ENCODE measurements around the gene TMEM54. TPM values are rescaled to one million over a fixed set of nuclear protein-coding genes. Genes with fewer than 3 reads are reported as not detected.
A peak's percentile ranks its signal among the peaks of the same experiment; 100 is the strongest.

TMEM54 gene
- total and polyA plus RNA-seq, 2 experiments from 2014 or later = 33.7 to 60.4 TPM

GRCh38 chr1:32876341-32877210 is 24.6 kb downstream of the TMEM54 start:
- DNase-seq = peak; percentile 67
- no peaks in the 10 kb centered on the region for H3K36me3 ChIP-seq (ENCODE audit: low read depth)
- H3K79me2 ChIP-seq (ENCODE audit: insufficient read depth) = no peaks in the 10 kb centered on the region
- no peaks in the 10 kb centered on the region for H3K9me2 ChIP-seq (ENCODE audit: insufficient read depth)
- no peaks in the 10 kb centered on the region for H3K27me3 ChIP-seq (replicated peaks; ENCODE audit: insufficient read depth)
- H4K20me1 ChIP-seq (ENCODE audit: insufficient read depth) = no peaks in the 10 kb centered on the region
- H3K4me2 ChIP-seq (ENCODE audit: unreplicated experiment) = no peak overlapping the region
- H3K4me3 ChIP-seq = no peak overlapping the region
- no peak overlapping the region for H2AFZ ChIP-seq
- 32 to 36% methylated on average over 16 of the region's 16 CpGs for WGBS, 2 experiments (ENCODE audit: low coverage in 1 of 2, low lambda C conversion rate in 2 of 2, missing lambda C conversion rate in 2 of 2)
- TF ChIP-seq EZH2phosphoT487 (IDR thresholded peaks at IDR 0.05; ENCODE audit: insufficient read depth, low read depth) (no peak), EZH2 (IDR thresholded peaks at IDR 0.05; ENCODE audit: insufficient read depth, poor library complexity, severe bottlenecking) (no peak)
- no peaks in the 10 kb centered on the region; the same call in 1 of the 2 replicates for H3F3A ChIP-seq (ENCODE audit: insufficient read depth)
- H3K4me1 ChIP-seq (ENCODE audit: insufficient read depth) = no peaks in the 10 kb centered on the region
- no peak overlapping the region for H3K27ac ChIP-seq
- H3K9ac ChIP-seq = no peak overlapping the region
- in situ Hi-C loops (cut with MboI) = no loop called here
- H3K9me3 ChIP-seq (ENCODE audit: low read depth) = no peaks in the 10 kb centered on the region

GRCh38 chr1:32874860-32875752 is 26.1 kb downstream of the TMEM54 start:
- in situ Hi-C loops (cut with MboI) = no loop called here
- no peaks in the 10 kb centered on the region for H3K36me3 ChIP-seq (ENCODE audit: low read depth)
- H3K4me3 ChIP-seq = no peak overlapping the region
- no peaks in the 10 kb centered on the region for H3K79me2 ChIP-seq (ENCODE audit: insufficient read depth)
- no peaks in the 10 kb centered on the region for H4K20me1 ChIP-seq (ENCODE audit: insufficient read depth)
- H3K27ac ChIP-seq = no peak overlapping the region
- H3K4me1 ChIP-seq (ENCODE audit: insufficient read depth) = no peaks in the 10 kb centered on the region; the same call in 1 of the 2 replicates
- no peak for TF ChIP-seq EZH2phosphoT487 (IDR thresholded peaks at IDR 0.05; ENCODE audit: insufficient read depth, low read depth)
- TF ChIP-seq EZH2 (IDR thresholded peaks at IDR 0.05; ENCODE audit: insufficient read depth, poor library complexity, severe bottlenecking) = no peak
- 77 to 79% methylated on average over 5 of the region's 5 CpGs for WGBS, 2 experiments (ENCODE audit: low coverage in 1 of 2, low lambda C conversion rate in 2 of 2, missing lambda C conversion rate in 2 of 2)
- DNase-seq = no peak
- no peaks in the 10 kb centered on the region for H3K27me3 ChIP-seq (replicated peaks; ENCODE audit: insufficient read depth)
- no peak overlapping the region for H3K9ac ChIP-seq
- H3K4me2 ChIP-seq (ENCODE audit: unreplicated experiment) = no peak overlapping the region
- H3K9me2 ChIP-seq (ENCODE audit: insufficient read depth) = no peaks in the 10 kb centered on the region
- H2AFZ ChIP-seq = no peak overlapping the region
- no peaks in the 10 kb centered on the region for H3K9me3 ChIP-seq (ENCODE audit: low read depth)
- H3F3A ChIP-seq (ENCODE audit: insufficient read depth) = no peaks in the 10 kb centered on the region; the same call in 1 of the 2 replicates

GRCh38 chr1:32873484-32873883 is 27.7 kb downstream of the TMEM54 start:
- H3K9me3 ChIP-seq (ENCODE audit: low read depth) = no peaks in the 10 kb centered on the region
- no peaks in the 10 kb centered on the region for H3K79me2 ChIP-seq (ENCODE audit: insufficient read depth)
- 63 to 66% methylated on average over 5 of the region's 5 CpGs for WGBS, 2 experiments (ENCODE audit: low coverage in 1 of 2, low lambda C conversion rate in 2 of 2, missing lambda C conversion rate in 2 of 2)
- no peaks in the 10 kb centered on the region for H3K27me3 ChIP-seq (replicated peaks; ENCODE audit: insufficient read depth)
- TF ChIP-seq EZH2phosphoT487 (IDR thresholded peaks at IDR 0.05; ENCODE audit: insufficient read depth, low read depth) = no peak
- no peak for TF ChIP-seq EZH2 (IDR thresholded peaks at IDR 0.05; ENCODE audit: insufficient read depth, poor library complexity, severe bottlenecking)
- H4K20me1 ChIP-seq (ENCODE audit: insufficient read depth) = no peaks in the 10 kb centered on the region
- no peak overlapping the region for H3K4me3 ChIP-seq
- H3K9me2 ChIP-seq (ENCODE audit: insufficient read depth) = no peaks in the 10 kb centered on the region
- in situ Hi-C loops (cut with MboI) = no loop called here
- no peak overlapping the region for H3K4me2 ChIP-seq (ENCODE audit: unreplicated experiment)
- no peak for DNase-seq
- no peak overlapping the region for H3K9ac ChIP-seq
- no peak overlapping the region for H3K27ac ChIP-seq
- H3K36me3 ChIP-seq (ENCODE audit: low read depth) = no peaks in the 10 kb centered on the region
- H3K4me1 ChIP-seq (ENCODE audit: insufficient read depth) = no peaks in the 10 kb centered on the region; the same call in 1 of the 2 replicates
- H3F3A ChIP-seq (ENCODE audit: insufficient read depth) = no peaks in the 10 kb centered on the region; the same call in 1 of the 2 replicates
- H2AFZ ChIP-seq = no peak overlapping the region

- H4K20me1 ChIP-seq (ENCODE audit: insufficient read depth) = no peaks in the 10 kb centered on the region
- no peak overlapping the region for H3K4me2 ChIP-seq (ENCODE audit: unreplicated experiment)
- DNase-seq = no peak
- H3K27me3 ChIP-seq (replicated peaks; ENCODE audit: insufficient read depth) = no peaks in the 10 kb centered on the region
- H3K79me2 ChIP-seq (ENCODE audit: insufficient read depth) = no peaks in the 10 kb centered on the region
- no peaks in the 10 kb centered on the region for H3K9me3 ChIP-seq (ENCODE audit: low read depth)
- no peak overlapping the region for H3K9ac ChIP-seq
- in situ Hi-C loops (cut with MboI) = no loop called here
- H2AFZ ChIP-seq = no peak overlapping the region
- no peak overlapping the region for H3K27ac ChIP-seq
- H3K36me3 ChIP-seq (ENCODE audit: low read depth) = no peaks in the 10 kb centered on the region
- no peaks in the 10 kb centered on the region; the same call in 1 of the 2 replicates for H3K4me1 ChIP-seq (ENCODE audit: insufficient read depth)
- no peak overlapping the region for H3K4me3 ChIP-seq
- H3F3A ChIP-seq (ENCODE audit: insufficient read depth) = no peaks in the 10 kb centered on the region; the same call in 1 of the 2 replicates
- TF ChIP-seq EZH2 (IDR thresholded peaks at IDR 0.05; ENCODE audit: insufficient read depth, poor library complexity, severe bottlenecking) = no peak
- no peak for TF ChIP-seq EZH2phosphoT487 (IDR thresholded peaks at IDR 0.05; ENCODE audit: insufficient read depth, low read depth)
- WGBS, 2 experiments (ENCODE audit: low coverage in 1 of 2, low lambda C conversion rate in 2 of 2, missing lambda C conversion rate in 2 of 2) = 56 to 67% methylated on average over 7 of the region's 7 CpGs
- H3K9me2 ChIP-seq (ENCODE audit: insufficient read depth) = no peaks in the 10 kb centered on the region
Measured at GRCh38 chr1:32872192-32872460, 29.1 kb downstream of the TMEM54 start.
